ENCODE data around the gene PDIA5.

DNA sequence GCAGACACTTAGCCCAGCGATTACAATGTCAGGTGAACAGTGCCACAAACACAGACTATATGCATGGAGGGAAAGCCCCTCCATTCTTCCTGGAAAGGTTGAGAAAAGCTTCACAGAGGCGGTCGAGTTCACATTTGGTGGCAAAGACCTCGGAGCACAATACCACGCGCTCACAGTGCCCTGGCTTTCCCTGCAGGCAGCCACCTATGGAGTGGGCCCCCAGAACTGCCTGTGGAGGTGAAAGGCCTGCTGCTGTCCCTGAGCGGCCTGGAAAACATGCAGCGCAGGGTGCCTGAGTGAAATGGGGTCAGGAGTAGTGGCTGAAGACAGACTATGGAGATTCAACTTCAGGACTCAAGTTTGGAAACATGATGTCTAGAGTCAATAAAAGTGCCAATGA is 26.9 kb downstream of the PDIA5 start:
- TF ChIP-seq EZH2 (IDR thresholded peaks at IDR 0.05) (no peak), POLR2AphosphoS5 (IDR thresholded peaks at IDR 0.05; ENCODE audit: borderline replicate concordance, low read depth, low read length) (no peak), FOXP2 (optimal IDR thresholded peaks at IDR 0.05; ENCODE audit: control extremely low read depth, extremely low read length, insufficient read depth) (no peak)

Measured in SK-N-MC (cell line).